Central memory CD4-positive, alpha-beta T cell (primary cell): ENCODE data around the gene KRTAP9-2.
"Not testable (repeated sequence)": the region's sequence is repeated elsewhere in the genome, so short reads cannot be mapped to it uniquely, and the experiment has no call there.

Source experiments
- DNase-seq: peaks from one replicate; pipeline ENCODE4 v3.0.0; 2022
- total RNA-seq, 3 experiments: gene quantifications; one replicate each; lab custom pipeline; 2026; lab: John Stamatoyannopoulos, UW

KRTAP9-2 gene, protein sequence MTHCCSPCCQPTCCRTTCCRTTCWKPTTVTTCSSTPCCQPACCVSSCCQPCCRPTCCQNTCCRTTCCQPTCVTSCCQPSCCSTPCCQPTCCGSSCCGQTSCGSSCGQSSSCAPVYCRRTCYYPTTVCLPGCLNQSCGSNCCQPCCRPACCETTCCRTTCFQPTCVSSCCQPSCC
- 0 reads per million in 3 experiments for total RNA-seq

DNA sequence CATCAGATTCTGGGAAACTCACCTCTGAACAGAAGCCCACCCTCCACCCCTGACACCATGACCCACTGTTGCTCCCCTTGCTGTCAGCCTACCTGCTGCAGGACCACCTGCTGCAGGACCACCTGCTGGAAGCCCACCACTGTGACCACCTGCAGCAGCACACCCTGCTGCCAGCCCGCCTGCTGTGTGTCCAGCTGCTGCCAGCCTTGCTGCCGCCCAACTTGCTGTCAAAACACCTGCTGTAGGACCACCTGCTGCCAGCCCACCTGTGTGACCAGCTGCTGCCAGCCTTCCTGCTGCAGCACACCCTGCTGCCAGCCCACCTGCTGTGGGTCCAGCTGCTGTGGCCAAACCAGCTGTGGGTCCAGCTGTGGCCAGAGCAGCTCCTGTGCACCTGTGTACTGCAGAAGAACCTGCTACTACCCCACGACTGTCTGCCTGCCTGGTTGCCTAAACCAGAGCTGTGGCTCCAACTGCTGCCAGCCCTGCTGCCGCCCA lies at the start of gene KRTAP9-2:
TSS of gene KRTAP9-2 (plus strand) at position 51 of the 498 bp plus-strand sequence. CDS start at position 58, 7 bp downstream.
- not testable (repeated sequence) for DNase-seq

DNA sequence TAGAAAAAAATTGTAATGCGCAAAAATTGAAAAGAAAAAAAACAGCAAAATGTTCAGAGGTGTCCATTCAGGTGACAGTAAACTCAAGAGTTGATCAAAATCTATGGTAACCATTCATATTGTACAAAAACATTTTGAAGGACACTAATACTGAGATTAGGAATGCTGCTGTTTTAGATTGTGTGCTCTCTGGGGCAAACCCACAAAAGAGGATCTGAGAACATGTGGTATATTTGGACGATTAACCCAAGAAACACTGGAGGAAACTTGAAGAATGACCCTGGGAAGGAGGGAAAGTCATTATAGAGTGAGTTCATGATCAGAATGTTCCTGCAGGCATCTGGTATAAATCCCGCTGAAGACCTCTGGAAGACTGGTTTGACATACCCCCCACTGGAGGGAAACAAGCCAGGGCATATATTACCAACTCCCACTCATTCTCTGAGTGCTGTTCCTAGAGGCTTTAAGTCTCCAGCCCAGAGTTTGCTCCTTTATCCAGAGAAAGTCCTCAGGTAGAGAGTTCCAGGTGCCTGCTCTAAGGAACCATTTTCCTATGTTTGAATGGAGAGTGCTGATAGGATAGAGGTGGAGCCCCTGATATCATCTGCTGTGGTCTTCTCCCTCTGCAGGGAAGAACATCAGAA lies 49.6 kb upstream of the KRTAP9-2 start:
- no peak for DNase-seq

DNA sequence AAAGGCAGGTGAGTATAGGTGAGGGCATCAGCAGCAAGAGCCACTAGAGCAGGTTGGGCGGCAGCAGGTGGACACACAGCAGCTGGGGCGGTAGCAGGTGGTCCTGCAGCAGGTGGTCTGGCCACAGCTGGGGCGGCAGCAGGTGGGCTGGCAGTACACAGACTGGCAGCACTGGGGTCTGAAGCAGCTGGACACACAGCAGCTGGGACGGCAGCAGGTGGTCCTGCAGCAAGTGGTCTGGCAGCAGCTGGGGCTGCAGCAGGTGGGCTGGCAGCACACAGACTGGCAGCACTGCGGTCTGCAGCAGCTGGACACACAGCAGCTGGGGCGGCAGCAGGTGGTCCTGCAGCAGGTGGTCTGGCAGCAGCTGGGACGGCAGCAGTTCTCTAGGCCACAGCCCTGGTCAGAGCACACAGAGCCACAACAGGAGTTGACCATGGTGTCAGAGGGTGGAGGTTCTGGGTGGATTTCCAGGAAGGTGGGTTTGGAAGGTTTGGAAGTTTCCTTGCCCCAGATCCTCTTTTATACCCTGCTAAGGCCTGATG lies 48.6 kb upstream of the KRTAP9-2 start, which contains the start of gene KRTAP4-2:
TSS of gene KRTAP4-2 (minus strand) at position 495 of the 545 bp plus-strand sequence. CDS start at position 438, 57 bp downstream.
- DNase-seq: no peak

DNA sequence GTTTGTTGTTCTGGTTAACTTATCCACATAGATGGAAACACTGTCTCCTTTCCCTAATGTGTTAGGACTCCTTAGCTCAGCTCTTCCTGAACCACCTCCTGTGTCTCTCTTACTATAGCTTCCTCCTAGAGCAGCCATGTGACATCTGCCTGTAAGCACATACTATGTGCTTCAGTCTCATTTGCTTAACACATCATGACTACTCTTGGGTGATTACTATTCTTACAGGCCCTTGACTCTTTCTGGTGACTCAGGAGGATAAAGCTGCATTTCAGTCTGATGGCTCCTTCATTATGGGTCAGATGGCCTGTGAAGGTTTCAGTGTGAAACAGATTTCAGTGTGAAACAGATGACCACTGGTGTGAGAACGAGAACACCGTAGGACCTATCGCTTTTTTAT lies 48.1 kb upstream of the KRTAP9-2 start:
- no peak for DNase-seq

DNA sequence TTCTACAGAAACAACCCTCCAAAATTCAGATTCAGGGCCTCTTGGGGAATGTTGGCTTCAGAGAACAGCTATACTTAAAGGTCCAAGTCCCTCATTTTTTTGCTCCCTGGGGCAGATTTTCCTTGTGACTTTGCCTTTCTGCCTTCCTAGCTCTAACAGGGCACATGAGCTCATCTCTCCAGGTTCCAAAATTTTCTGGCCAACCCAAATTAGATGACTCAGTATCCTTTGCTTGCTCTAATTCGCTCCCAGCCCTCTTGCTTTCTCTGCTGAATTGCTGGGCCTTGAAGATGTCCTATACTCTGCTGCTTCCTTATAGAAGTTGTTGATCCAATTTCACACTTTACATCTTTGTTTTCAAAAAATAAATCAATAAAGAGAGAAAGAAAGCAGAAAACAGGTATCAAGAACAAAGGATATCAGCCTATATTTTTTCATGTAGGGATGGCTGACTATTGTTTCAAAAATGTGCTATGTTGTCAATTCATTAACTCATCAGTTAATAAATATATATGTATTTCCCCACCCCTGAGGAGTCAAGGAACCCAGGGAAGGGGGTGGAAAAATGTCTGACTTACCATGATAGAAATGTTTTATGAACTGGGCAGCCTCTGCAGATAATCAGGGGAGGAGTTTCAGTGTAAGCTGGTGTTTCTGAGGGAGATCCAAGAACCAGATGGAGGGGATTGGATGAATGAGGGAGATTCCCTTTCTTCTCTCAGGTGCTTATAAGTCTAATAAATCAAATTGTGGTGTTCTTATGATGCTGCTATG lies 47.4 kb upstream of the KRTAP9-2 start:
- no peak for DNase-seq

DNA sequence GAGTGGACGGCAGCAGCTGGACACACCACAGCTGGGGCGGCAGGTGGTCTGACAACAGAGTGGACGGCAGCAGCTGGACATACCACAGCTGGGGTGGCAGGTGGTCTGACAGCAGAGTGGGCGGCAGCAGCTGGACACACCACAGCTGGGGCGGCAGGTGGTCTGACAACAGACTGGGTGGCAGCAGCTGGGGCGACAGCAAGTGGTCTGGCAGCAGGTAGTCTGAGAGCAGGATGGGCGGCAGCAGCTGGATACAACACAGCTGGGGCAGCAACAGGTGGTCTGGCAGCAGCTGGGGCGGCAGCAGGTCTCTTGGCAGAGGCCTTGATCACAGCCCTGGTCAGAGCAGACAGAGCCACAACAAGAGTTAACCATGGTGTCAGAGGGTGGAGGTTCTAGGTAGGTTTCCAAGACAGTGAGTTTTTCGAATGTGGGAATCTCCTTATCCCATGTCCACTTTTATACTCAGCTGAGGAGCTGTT lies 41.9 kb upstream of the KRTAP9-2 start, which contains the start of gene KRTAP4-1:
TSS of gene KRTAP4-1 (minus strand) at position 432 of the 482 bp plus-strand sequence. CDS start at position 375, 57 bp downstream.
- DNase-seq: no peak

DNA sequence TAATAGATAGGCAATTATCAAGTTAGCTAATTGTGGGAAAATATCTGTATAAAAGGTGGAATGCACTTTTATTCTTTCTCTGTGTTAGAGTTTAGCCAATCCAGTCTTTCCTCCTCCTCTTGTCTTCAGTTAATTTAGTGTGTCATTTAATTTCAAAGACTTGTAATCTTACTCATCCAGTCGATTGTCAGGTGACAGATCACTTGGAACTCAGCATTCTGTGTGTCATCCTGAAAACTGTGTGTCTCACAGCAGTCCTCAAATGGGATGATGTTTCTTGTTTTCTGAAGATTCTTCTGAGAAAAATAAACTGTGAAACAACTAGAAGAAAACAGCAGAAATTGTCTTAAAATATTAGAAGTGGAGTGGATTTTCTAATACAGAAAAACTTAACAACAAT lies 41.4 kb upstream of the KRTAP9-2 start:
- no peak for DNase-seq

DNA sequence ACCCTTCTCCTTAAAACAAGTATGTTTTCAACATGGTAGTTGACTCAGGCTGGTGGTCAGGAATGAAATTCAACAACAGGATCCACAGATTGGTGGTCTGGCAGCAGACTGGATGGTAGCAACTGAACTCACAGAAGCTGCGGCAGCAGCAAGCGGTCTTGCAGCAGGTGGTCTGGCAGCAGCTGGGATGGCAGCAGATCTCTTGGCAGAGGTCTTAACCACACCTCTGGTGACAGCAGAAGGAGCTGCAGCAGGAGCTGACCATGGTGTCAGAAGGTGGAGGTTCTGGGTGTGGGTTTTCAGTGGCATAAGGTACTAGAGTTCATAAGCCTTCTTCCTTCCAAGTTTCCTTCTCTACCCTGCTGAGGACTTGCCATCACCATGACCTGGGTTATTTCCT lies 39.6 kb upstream of the KRTAP9-2 start:
- no peak for DNase-seq

DNA sequence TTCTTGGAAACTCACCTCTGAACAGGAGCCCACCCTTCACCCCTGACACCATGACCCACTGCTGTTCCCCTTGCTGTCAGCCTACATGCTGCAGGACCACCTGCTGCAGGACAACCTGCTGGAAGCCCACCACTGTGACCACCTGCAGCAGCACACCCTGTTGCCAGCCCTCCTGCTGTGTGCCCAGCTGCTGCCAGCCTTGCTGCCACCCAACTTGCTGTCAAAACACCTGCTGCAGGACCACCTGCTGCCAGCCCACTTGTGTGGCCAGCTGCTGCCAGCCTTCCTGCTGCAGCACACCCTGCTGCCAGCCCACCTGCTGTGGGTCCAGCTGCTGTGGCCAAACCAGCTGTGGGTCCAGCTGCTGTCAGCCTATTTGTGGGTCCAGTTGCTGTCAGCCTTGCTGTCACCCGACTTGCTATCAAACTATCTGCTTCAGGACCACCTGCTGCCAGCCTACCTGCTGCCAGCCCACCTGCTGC lies 36.6 kb upstream of the KRTAP9-2 start, which contains the start of gene KRTAP9-1:
TSS of gene KRTAP9-1 (plus strand) at position 51 of the 482 bp plus-strand sequence. CDS start at position 51, 0 bp downstream.
- DNase-seq: not testable (repeated sequence)

DNA sequence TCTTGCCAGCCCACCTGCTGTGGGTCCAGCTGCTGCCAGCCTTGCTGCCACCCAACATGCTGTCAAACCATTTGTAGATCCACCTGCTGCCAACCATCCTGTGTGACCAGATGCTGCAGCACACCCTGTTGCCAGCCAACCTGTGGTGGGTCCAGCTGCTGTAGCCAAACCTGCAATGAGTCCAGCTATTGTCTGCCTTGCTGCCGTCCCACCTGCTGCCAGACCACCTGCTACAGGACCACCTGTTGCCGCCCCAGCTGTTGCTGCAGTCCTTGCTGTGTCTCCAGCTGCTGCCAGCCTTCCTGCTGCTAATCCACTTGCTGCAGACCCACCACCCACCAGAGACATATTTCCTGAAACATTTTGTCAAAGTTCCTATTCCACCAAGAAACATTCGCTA lies 36.1 kb upstream of the KRTAP9-2 start:
- no peak for DNase-seq

DNA sequence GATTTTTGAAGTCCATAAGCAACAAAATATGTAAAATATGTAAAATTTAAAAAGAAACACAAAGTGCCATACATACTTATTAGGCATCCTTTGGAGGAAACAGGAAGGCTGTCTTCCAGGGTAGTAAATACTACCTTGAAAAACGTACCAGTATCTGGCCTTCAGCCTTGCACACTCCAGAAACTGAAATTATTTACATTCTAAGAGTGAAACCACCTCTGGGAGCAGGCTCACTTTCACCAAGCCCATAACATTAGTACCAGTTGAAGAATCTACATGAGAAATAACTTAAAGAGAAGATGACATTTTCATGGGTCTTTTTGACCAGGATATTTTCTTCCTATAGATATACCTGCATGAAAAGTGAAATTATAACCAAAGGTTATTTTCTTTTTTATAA lies 30.4 kb upstream of the KRTAP9-2 start:
- no peak for DNase-seq

DNA sequence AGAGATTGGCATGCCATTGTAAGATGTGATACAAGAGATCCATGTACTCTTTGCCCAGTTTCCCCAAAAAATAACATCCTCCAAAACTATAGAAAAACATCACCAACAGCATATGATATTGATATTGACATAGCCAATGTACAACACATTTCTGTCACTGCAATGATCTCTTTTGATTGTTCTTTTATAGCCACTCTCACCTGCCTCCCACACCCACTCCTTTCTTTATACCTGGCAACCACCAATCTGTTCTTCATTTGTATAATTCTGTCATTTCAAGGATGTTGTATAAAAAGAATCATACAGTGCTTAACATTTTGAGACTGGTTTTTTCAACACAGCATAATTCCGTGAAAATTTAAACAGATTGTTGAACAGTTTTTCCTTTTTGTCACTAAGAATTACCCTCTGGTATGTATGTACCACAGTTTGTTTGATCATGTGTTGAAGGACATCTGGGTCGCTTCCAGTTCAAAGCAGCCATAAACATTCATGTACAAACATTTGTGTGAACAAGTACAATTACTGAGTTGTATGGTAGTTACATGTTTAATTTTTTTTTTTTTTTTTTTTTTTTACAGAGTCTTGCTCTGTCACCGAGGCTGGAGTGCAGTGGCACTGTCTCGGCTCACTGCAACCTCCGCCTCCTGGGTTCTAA lies 26.9 kb upstream of the KRTAP9-2 start:
- no peak for DNase-seq

DNA sequence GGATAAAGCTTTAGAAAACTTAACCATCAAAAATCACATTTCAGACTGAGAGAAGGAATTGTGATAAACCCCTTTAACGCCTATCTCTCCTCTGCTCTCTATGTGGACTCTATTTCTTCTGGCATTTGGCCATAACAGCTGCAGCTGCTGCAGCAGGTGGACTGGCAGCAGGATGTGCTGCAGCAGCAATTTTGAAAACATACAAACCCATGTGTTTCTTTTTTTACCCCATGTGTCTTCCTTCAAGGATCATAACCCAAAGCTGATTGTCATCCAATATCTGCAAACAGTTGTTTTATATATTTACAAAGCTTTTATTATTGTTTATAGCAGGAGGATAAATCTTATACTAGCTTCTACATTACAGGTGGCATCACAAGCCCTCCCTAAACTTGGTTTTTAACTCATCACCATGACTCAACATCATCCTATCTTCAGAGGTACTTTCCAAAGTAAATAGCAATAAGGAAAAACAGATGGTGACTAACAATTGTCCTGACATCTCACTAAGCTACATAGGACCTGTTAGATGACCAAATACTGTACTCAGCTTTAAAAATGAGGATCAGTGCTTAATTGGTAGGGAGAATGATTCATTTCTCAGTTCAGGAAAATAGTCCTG lies 14.5 kb upstream of the KRTAP9-2 start:
- DNase-seq: no peak

DNA sequence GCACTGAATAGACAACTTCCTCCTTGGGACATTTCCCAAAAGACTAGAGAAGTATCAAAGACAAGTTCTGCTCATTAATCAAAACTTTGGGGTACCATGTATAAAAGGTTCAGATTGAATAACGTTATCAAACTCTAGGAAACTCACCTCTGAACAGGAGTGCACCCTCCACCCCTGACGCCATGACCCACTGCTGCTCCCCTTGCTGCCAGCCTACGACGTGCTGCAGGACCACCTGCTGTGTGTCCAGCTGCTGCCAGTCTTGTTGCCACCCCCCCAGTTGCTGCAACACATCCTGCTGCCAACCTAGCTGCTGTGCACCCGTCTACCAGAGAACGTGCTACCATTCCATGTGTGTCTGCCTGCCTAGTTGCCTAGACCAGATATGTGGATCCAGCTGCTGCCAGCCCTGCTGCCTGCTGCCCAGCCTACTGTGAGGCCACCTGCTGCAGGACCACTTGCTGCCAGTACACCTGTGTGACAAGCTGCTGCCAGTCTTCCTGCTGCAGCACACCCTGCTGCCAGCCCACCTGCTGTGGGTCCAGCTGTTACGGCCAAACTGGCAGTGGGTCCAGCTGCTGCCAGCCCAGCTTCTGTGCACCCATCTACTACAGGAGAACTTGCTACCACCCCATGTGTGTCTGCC lies 13.8 kb upstream of the KRTAP9-2 start:
- DNase-seq: no peak

DNA sequence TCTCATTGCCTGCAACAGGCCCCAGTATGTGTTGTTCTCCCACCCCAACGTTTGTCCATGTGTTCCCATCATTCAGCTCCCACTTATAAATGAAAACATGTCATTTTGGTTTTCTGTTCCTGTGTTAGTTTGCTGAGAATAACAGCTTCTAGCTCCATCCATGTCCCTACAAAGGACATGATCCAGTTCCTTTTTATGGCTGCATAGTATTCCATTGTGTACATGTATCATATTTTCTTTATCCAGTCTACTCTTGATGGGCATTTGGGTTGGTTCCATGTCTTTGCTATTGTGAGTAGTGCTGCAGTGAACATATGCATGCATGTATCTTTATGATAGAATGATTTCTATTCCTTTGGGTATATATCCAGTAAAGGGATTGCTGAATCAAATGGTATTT lies 10.8 kb upstream of the KRTAP9-2 start:
- DNase-seq: no peak

DNA sequence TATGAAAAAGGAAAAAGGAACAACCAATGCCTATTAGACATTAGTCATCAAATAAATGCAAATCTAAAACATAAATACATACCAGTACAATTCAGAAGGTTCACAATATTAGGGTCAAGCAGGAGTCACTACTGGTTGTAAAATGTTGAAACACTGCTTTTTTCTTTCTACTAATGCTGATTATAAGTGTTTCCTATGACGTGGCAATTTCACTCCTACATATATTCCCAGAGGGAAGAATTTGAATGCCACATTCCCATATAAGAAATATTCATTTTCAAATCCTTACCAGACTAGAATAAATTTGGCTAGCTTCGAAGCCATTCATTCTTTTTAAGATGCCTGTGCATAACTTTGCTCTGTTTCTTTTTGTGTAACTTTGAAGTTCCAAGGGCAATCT lies 2.6 kb upstream of the KRTAP9-2 start:
- no peak for DNase-seq

DNA sequence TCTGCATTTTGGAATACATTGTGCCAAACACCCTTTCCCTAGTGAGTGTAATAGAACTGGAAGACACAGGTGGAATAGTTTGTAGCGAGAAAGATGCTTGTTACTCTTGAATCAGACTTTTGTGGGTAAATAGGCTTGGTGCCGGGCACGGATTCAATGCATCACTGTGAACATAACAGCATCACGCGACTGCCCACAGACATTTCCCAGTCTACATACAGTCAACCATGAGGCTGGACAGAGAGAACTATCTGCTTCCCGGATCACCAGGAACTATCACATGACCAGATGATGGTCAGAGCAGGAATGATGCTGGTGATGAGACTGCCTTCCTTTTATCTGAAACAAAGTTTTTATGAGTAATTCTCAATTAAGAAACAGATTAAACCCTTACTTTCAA lies 397 bp upstream of the KRTAP9-2 start:
- no peak for DNase-seq

DNA sequence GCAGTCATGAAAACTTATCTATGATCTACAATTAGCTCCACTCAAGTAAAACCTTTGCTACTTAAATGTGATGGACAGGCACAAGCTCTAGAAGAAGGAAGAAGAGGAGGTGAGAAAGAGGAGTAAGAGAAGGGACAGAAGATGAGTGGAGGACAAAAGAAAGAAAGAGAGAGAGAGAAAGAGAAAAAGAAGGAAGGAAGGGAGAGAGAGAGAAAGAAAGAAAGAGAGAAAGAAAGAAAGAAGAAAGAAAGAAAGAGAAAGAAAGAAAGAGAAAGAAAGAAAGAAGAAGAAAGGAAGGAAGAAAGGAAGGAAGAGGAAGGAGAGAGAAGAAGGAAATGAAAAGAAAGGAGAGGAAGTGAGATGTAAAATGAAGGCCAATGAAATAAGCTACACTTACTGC lies 3.6 kb downstream of the KRTAP9-2 start:
- no peak for DNase-seq

DNA sequence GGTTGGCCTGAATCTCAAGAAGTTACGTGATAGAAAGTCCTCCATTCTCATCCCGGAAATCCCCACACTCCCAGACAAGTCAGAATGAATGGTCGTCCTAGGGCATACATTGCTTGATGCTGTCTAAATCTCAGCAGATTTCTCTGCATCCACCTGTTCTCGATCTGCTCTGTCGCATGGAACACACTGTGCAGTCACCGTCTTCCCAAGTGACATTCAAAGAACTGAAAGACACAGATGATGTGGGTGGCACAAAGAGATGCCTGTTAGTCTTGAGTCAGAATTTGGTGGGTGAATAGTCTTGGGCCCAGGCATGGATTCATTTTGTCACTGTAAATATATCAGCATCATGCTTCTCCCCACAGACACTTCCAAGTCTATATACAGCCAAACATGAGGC lies 5.3 kb downstream of the KRTAP9-2 start:
- no peak for DNase-seq

DNA sequence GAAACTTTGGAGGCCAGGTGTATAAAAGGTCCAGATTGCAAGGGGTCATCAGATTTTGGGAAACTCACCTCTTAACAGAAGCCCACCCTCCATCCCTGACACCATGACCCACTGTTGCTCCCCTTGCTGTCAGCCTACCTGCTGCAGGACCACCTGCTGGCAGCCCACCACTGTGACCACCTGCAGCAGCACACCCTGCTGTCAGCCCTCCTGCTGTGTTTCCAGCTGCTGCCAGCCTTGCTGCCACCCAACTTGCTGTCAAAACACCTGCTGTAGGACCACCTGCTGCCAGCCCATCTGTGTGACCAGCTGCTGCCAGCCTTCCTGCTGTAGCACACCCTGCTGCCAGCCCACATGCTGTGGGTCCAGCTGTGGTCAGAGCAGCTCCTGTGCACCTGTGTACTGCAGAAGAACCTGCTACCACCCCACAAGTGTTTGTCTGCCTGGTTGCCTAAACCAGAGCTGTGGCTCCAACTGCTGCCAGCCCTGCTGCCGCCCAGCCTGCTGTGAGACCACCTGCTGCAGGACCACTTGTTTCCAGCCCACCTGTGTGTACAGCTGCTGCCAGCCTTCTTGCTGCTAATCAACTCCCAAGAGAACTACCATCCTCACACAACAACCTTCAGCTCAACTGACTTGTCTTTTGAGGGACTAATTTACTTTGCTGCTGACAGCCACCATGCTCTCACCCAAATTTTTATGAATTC lies 6.1 kb downstream of the KRTAP9-2 start, which contains the start of gene KRTAP9-3:
TSS of gene KRTAP9-3 (plus strand) at position 51 of the 707 bp plus-strand sequence. CDS start at position 104, 53 bp downstream.
- DNase-seq: not testable (repeated sequence)
